Posterior vena cava (tissue), 2 donors: ENCODE measurements around the gene NPSR1. TPM values are rescaled to one million over a fixed set of nuclear protein-coding genes. Genes with fewer than 3 reads are reported as not detected.
"Not testable (repeated sequence)": the region's sequence is repeated elsewhere in the genome, so short reads cannot be mapped to it uniquely, and the experiment has no call there.

ENCODE experiments used
- DNase-seq: peaks from one replicate; pipeline ENCODE4 v3.0.0-alpha.2; 2020; ENCODE audit warnings: low spot score
- intact Hi-C, 2 donors: fragments of 100-400 bp; cut with DNase I; formaldehyde crosslinking; loops; one replicate each; pipeline versions ENCODE4 v1.14.1 to v1.14.2; 2022 to 2023
- total RNA-seq, 2 donors: library from RNA; stranded (reverse); fragmentation: NEBNext Ultra II Directional; extraction: Animal tissue kit (Norgen Biotek cat#: 25700); gene quantifications; one replicate each; pipeline ENCODE4 v1.2.1, GENCODE V29; 2021
- donor health status: DM: yes; HTN: yes; CAD: no.
- donor health status: DM: yes; HTN: yes; CAD: no.

The NPSR1 gene
- total RNA-seq, 2 donors from 2014 or later, result not detected

DNA sequence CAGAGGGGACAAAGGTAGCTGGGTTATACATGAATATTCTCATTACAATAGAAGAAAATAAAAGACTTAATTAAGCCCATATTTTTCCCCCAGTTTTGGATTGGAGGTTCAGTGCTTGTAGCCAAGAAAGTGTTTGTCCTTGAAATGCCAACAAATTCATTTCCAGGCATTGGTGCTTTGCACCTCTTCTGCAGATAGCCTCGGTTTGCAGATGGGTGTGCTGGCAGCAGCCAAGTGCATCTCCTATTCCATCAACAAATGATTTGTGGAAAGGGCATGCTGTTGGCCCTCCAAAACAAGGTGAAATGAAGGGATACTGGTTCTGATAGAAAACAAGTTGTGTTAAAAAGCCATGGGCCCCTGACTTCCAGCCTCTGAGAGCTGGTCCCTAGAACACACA is 192.0 kb downstream of the NPSR1 start:
- no peak for DNase-seq

DNA sequence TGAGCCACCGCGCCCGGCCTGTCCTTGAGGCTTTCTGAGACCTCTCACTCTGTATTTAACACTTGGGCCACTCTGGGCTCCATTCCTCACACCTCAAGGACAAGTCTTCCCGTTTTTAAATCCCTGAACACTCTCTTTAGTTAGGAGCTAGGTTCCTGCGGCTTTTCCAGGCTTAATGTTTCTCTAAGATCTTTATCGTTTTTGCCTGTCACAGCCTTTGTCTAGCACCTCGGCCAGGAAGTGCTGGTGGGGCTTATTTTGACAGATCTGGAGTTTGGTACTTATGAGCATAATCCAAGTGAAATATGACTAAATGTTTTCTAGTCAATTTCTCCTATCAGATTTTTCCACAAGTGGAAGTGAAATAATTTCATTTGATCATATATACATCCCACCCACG is 192.7 kb downstream of the NPSR1 start:
- intact Hi-C loops, result no loop called here
- DNase-seq, result no peak

More for the DNA sequence above, 192.0 kb downstream of the NPSR1 start:
- intact Hi-C loops, result no loop called here

DNA sequence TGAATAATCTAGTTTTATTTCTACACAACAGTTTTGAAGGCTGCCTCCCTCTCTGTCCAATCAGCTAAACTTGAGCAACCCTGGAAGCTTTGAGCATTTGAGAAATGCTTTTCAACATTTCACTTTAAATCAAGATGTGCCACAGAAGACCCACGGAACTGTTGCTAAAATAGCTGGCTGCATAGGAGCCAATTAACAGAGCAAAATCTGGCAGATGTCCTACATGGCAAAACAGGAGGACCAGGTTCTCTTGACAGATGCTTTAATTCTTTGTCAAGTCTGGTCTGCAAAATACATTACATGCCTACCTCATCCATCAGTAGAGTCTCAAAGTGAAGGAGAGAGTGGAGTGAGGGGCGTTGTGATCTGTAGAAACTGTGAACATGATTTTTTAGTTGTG is 193.4 kb downstream of the NPSR1 start:
- intact Hi-C loops, result no loop called here
- no peak for DNase-seq

DNA sequence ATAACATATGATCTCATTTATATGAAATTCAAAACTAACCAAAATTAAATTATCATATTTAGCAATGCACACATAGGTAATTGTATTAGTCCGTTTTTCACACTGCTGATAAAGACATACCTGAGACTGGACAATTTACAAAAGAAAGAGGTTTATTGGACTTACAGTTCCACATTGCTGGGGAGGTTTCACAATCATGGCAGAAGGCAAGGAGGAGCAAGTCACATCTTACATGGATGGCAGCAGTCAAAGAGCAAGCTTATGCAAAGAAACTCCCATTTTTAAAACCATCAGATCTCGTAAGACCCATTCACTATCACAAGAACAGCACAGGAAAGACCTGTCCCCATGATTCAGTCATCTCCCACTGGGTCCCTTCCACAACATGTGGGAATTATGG is 200.4 kb downstream of the NPSR1 start:
- DNase-seq, intact Hi-C loops: not testable (repeated sequence)

DNA sequence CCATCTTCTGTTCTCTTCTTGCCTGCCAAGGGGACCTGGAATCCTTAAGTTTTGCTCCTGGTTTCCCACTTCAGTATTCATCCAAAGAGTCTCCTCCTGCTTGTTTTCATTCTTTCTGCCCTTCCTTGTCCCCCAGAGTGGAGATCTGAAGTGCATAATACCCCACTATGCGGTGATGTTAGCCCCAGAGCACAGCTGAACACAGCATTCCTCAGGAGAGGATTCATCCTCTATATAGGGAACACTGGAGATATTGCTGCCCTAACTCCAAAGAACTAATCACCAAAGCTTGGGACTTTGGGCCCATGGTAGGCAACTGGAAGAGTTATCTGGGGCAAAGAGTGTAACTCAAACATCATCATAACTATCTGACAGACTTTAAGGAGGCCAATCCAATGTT is 201.3 kb downstream of the NPSR1 start:
- intact Hi-C loops, DNase-seq: not testable (repeated sequence)

GRCh38 chr7:34866222-34866621 is 208.2 kb downstream of the NPSR1 start:
- DNase-seq, intact Hi-C loops: not testable (repeated sequence)

DNA sequence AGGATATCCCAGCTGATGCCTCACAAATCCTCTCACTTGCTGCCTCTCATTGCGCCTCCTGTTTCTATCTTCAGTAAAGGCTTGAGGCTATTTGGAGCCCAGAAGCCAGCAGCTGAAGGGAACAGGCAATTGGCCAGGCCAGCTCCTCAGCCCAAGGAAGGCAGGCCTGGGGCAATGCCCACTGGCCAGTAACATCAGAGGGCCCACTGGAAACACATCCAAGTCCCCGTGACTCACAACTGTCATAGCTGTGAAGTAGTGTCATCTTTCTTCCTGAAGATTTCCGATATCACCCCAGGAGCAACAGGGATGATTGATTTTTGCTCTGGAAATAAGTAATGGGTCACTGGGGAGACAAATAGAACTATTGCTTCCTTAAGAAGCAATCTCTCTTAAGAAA is 209.3 kb downstream of the NPSR1 start:
- DNase-seq, intact Hi-C loops: not testable (repeated sequence)

GRCh38 chr7:34868602-34869001 is 210.6 kb downstream of the NPSR1 start:
- DNase-seq, intact Hi-C loops: not testable (repeated sequence)

DNA sequence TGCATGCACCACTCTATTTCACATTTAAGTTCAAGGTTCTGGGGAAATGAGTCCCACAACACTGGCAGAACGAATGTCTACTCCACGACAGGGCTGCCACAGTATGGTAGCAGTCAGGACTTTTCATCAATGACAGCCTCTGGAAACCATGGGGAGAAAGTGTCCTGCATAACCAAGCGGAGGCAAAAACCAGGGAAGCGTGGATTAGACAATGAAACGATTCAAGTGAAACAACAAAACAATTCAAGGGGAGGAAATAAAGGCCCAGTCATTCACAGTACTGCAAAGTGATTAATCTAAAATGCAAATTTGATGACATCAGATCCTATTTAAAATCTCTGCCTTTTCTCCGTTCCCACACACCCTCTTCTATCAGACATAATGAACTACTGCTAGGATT is 211.0 kb downstream of the NPSR1 start:
- DNase-seq, result no peak
- intact Hi-C loops, result no loop called here

GRCh38 chr7:34870041-34870440 is 212.0 kb downstream of the NPSR1 start:
- DNase-seq, intact Hi-C loops: not testable (repeated sequence)

GRCh38 chr7:34874329-34874728 is 216.3 kb downstream of the NPSR1 start:
- intact Hi-C loops, DNase-seq: not testable (repeated sequence)

- no peak for DNase-seq
- intact Hi-C loops, result no loop called here
Measured at GRCh38 chr7:34875481-34875880, 217.5 kb downstream of the NPSR1 start.

DNA sequence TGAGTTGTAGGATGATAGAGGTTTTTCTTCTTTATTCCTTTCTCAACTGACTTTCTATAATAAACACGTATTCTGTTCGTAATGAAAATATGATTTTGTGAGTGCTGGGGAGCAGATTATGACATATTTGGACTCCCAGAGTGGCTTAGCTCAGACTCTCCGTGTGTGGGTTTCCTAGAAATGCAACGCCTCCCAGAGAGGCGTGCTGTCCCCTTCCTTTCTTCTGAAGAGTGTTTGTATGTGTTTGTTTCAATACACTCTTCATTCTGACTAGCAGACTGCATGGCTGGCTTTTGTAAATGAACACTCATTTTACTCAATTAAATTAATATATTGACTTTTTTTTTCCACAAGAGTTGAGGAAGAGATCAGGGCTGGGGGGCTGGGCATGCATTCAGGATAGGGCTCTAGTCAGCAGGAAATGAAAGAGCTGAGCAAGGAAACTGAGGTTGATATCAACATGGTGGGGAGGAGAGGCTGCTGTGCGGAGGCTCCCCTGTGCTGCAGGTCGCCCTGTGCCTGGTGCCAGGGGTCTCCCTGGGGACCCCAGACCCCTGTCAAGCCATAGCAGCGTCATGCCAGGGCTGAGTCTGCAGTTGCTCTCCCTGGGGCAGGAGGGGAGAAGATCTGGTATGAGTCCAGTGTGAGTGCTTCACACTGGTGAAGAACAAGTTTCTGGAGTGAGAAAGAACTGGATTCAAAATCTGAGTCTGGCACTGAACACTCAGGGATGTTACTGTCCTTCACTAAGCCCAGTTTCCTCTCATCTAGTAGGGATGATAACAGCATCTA is 221.1 kb downstream of the NPSR1 start:
- intact Hi-C loops, result not testable (repeated sequence)

DNA sequence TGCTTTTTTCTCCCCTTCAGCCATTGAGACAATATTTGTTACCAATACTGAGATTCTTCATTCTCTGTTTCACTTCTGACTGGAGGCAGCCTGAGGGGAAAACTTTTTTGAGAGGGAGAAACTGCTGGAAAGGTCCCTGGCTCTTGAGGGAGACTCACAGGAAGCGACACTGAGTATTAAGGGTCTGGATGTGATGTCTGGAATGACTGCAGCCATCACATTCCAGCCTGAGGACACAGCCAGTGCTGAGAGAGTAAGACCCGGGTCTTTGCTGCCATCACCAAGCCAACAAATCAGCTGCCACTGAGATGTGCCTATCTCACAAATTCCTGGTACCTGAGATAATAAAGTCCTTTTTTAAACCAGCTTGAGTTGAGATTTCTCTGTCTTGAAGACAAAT is 221.9 kb downstream of the NPSR1 start:
- intact Hi-C loops, result no loop called here
- no peak for DNase-seq

More for the DNA sequence above, 221.1 kb downstream of the NPSR1 start:
- not testable (repeated sequence) for DNase-seq

- DNase-seq, intact Hi-C loops: not testable (repeated sequence)
Measured at GRCh38 chr7:34883855-34884254, 225.8 kb downstream of the NPSR1 start.

DNA sequence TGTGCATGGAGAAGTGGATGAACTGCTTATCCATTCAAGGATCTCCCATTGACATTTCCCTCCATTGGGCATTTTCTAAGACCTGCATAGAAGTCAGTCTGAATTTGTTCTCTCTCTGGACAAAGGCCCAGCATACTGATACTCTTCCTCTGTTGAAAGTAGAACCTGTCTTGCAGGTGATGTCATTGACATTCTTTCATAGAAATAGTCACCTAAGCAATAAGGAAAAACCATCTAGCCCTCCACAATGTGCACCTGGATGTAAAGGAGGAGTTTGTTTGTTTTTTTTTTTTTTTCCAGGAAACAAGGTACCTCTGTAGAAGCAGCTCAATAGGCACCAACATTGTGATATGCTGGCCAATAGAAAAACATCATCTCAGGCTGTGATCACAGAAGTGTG is 228.8 kb downstream of the NPSR1 start:
- no peak for DNase-seq
- intact Hi-C loops, result loop anchor here in 1 of 2 donors (5.0 kb wide), 1 partner anchor 1825 kb away; the partner anchor contains the start of gene NT5C3A

- DNase-seq, result no peak
- intact Hi-C loops, result loop anchor here in 1 of 2 donors (5.0 kb wide), 1 partner anchor 1828 kb away; the partner anchor contains the start of gene NT5C3A
Measured at GRCh38 chr7:34889951-34890350, 231.9 kb downstream of the NPSR1 start.

- DNase-seq, result no peak
- intact Hi-C loops, result no loop called here
Measured at GRCh38 chr7:34895202-34895601, 237.2 kb downstream of the NPSR1 start.
